Measurements from ENCODE around the gene TCOF1.

GRCh38 chr5:150422075-150422474, 64.6 kb downstream of the TCOF1 start:
- TF ChIP-seq, protein P1, sequence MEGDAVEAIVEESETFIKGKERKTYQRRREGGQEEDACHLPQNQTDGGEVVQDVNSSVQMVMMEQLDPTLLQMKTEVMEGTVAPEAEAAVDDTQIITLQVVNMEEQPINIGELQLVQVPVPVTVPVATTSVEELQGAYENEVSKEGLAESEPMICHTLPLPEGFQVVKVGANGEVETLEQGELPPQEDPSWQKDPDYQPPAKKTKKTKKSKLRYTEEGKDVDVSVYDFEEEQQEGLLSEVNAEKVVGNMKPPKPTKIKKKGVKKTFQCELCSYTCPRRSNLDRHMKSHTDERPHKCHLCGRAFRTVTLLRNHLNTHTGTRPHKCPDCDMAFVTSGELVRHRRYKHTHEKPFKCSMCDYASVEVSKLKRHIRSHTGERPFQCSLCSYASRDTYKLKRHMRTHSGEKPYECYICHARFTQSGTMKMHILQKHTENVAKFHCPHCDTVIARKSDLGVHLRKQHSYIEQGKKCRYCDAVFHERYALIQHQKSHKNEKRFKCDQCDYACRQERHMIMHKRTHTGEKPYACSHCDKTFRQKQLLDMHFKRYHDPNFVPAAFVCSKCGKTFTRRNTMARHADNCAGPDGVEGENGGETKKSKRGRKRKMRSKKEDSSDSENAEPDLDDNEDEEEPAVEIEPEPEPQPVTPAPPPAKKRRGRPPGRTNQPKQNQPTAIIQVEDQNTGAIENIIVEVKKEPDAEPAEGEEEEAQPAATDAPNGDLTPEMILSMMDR (IDR thresholded peaks at IDR 0.05; ENCODE audit: extremely low read depth in 1 of 2, insufficient read depth in 1 of 2, low read depth in 1 of 2, low read length in 2 of 2), result no peak
- TF ChIP-seq MYC (IDR thresholded peaks at IDR 0.05; ENCODE audit: low read depth, low read length) (no peak), EZH2 (IDR thresholded peaks at IDR 0.05; ENCODE audit: borderline replicate concordance, low read depth, low read length, severe bottlenecking) (no peak), POLR2A (IDR thresholded peaks at IDR 0.05; ENCODE audit: low read depth, low read length) (no peak)

All from endothelial cell of umbilical vein (primary cell).